NB4 (cell line): ENCODE data around the gene TLCD3A.
"Not testable (repeated sequence)": the region's sequence is repeated elsewhere in the genome, so short reads cannot be mapped to it uniquely, and the experiment has no call there.

Experiments
- POLR2A ChIP-seq: IDR thresholded peaks from 2 replicates; pipeline ENCODE4 v1.6.1; 2011; ENCODE audit warnings: mild to moderate bottlenecking; ENCODE audit not compliant: insufficient read length; ENCODE audit errors: extremely low read depth
- TF ChIP-seq, protein P1 (sequence below): IDR thresholded peaks from one replicate; pipeline ENCODE4 v1.5.1; 2012; ENCODE audit warnings: low read depth, low read length

DNA sequence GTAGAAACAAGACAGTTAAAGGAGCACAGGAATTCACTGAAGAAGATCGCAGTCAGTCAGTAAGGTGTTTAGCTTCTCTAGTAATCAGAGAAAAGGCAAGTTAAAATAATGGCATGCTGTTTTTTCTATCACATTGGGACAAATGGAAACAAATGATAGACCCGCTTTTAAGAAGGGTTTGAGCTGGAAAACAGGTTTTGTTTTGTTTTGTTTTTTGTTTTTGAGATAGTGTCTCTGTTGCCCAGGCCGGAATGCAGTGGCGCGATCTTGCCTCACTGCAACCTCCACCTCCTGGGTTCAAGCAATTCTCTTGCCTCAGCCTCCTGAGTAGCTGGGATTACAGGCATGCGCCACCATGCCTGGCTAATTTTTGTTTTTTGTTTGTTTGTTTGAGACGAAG is 53.5 kb downstream of the TLCD3A start:
- TF ChIP-seq, protein P1, sequence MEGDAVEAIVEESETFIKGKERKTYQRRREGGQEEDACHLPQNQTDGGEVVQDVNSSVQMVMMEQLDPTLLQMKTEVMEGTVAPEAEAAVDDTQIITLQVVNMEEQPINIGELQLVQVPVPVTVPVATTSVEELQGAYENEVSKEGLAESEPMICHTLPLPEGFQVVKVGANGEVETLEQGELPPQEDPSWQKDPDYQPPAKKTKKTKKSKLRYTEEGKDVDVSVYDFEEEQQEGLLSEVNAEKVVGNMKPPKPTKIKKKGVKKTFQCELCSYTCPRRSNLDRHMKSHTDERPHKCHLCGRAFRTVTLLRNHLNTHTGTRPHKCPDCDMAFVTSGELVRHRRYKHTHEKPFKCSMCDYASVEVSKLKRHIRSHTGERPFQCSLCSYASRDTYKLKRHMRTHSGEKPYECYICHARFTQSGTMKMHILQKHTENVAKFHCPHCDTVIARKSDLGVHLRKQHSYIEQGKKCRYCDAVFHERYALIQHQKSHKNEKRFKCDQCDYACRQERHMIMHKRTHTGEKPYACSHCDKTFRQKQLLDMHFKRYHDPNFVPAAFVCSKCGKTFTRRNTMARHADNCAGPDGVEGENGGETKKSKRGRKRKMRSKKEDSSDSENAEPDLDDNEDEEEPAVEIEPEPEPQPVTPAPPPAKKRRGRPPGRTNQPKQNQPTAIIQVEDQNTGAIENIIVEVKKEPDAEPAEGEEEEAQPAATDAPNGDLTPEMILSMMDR = not testable (repeated sequence)
- not testable (repeated sequence) for TF ChIP-seq POLR2A
